ENCODE results near the gene ATP2B2.

DNA sequence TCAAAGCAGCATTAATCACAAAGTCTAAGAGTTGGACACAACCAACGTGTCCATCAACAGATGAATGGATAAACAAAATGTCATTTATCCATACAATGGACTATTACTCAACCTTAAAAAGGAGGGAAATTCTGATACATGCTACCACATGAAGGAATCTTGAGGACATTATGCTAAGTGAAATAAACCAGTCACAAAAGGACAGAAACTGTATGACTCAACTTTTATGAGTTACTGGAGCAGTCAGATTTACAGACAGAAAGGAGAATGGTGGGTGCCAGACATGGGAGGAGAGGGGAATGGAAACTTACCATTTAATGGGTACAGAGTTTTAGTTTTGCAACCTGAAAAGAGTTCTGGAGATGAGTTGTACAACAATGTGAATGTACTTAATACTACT, 141.5 kb downstream of the ATP2B2 start:
- TF ChIP-seq, protein P1, sequence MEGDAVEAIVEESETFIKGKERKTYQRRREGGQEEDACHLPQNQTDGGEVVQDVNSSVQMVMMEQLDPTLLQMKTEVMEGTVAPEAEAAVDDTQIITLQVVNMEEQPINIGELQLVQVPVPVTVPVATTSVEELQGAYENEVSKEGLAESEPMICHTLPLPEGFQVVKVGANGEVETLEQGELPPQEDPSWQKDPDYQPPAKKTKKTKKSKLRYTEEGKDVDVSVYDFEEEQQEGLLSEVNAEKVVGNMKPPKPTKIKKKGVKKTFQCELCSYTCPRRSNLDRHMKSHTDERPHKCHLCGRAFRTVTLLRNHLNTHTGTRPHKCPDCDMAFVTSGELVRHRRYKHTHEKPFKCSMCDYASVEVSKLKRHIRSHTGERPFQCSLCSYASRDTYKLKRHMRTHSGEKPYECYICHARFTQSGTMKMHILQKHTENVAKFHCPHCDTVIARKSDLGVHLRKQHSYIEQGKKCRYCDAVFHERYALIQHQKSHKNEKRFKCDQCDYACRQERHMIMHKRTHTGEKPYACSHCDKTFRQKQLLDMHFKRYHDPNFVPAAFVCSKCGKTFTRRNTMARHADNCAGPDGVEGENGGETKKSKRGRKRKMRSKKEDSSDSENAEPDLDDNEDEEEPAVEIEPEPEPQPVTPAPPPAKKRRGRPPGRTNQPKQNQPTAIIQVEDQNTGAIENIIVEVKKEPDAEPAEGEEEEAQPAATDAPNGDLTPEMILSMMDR (conservative IDR thresholded peaks at IDR 0.05; ENCODE audit: low read length): no peak
- TF ChIP-seq EZH2phosphoT487 (IDR thresholded peaks at IDR 0.05; ENCODE audit: borderline replicate concordance, low read depth, low read length): no peak
